CD4-positive, alpha-beta T cell treated with Interleukin-1 beta for 1 hour (primary cell): ENCODE data around the gene PPP1CA.
A peak's percentile ranks its signal among the peaks of the same experiment; 100 is the strongest.

Source experiments
- DNase-seq, 2 donors: peaks; one replicate each; pipeline ENCODE4 v3.0.0-alpha.2; 2020 to 2022

Gene PPP1CA

DNA sequence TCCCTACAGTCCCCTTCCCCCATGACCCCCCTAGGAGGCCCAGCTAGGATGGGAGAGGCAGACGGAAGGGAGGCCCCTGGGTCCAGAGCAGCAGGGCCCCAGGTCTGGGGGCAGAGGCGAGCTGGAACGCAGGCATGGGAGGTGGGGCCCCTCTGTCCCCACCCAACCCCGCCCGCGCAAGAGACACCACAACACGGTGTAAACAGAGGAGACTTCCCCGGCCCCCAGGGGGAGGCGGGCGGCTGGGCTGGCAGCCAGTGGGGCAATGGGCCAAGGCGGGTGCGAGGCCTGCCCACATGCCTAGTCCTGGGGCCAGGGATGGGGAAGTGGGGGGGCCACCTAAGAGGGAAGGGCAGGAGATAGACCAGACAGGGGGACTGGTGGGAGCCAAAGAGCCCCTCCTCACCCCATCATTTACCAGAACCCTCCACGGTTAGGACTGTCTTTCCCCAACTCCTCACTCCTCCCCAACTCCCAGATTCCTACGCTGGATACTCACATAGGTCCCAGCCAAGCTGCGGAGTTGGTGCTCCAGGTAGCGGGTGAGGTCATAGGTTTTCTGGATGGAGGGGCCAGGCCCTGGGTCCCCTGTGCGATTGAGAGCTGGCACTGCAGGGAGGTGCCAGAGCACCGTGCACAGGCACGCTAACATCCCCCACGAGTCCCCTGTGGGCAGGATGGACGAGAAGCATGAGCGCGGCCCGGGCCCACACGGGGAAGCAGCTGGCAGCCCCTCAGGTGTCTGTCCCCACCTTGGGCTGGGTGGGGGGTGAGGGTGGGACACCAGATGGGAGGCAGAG, 34.5 kb downstream of the PPP1CA start:
- DNase-seq: no peak

GRCh38 chr11:67366546-67366945, 35.1 kb downstream of the PPP1CA start:
- DNase-seq: no peak

DNA sequence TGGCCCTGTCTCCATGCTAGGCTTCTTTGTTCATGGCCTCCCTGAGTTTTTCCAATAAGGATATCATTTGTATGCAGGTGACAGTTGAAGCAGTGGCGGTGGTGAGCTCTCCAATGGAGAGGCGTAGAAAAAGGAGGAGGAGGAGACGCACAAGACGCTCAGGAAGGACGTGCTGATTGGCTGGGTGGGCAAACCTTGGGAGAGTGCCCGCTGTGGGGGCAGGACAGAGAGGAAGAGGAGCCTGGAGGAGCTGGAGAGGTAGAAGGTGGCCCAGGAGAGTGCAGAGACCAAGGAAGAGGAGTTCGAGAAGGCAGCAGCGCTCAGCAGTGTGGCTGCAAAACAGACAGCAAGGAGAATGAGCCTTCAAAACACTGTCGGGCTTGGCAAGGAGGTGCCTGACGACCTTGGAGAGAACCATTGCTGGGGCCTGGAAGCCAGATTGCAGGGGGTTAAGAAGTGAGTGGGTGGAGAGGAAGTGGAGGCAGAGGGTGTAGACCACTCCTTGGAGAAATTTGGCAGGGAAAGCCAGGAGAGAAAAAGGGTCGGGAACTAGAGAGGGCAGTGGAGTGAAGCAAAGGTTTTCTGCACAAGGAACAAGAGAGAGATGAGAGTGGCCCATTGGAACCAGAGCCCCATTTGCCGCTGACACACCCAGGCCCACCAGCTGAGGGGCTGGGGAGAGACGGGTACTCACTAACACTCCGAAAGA, 35.8 kb downstream of the PPP1CA start:
- DNase-seq: no peak

DNA sequence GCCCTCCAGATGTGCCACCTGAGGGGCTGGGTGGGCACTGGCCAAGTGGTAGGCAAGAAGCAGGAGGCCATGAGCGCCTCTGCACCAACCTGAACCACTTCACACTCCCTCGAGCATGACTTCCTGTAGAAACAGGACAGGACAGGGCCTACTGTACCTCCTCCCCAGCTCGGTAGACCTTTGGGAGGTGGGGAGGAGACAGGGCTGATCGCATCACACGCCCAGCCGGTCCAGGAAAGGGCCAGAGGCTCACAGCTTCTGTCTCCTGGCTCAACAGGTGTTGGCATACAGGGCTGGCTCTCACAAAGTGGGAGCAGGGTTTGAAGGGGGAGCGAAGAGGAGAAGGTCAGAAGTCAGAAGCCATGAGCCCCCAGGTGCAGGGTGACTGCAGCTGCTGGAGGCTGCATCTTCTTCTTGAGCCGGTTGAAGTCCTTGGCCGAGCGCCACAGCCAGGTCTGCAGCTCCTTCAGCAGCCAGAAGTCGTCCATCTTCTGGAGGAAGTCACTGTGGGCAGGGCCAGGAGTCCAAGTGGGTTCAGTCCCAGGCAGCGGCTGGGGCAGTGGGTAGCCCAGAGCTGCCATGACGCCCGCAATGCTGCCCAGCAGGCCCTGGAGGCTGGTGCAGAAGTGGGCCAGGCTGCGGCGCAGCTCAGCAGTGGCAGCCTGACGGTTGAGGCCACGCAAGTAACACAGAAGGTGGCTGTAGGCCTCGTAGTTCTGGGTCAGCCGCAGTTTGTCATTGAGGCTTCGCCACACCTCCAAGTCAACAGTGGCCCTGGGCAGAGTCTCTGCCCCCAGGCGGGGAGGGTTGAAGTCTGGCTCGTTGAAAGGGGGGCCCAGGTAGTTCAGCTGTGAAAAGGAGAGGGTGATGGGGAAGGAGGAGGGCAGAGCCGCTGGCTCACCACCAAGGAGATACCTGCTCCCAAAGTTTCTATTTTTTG, 36.6 kb downstream of the PPP1CA start:
- no peak for DNase-seq

DNA sequence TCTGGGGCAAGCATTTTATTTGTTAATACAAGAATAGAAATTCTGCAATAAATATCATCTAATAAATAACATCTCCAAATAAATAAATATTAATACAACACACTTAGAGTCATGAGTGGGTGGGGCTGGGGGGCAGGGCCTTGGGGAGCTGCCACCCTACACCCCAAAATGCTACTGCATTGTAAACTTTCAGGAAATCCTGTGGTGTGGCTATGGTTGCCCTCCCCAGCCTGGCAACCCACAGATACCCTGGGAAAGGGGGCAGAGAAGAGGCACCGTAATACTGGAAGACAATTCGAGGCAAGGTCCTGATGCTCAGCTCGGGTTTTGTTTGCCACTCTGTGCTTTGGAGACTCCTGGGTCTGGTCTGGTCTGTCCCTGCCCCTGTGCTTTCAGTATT, 37.5 kb downstream of the PPP1CA start:
- no peak for DNase-seq

GRCh38 chr11:67357831-67358670, 43.6 kb downstream of the PPP1CA start:
- no peak for DNase-seq

DNA sequence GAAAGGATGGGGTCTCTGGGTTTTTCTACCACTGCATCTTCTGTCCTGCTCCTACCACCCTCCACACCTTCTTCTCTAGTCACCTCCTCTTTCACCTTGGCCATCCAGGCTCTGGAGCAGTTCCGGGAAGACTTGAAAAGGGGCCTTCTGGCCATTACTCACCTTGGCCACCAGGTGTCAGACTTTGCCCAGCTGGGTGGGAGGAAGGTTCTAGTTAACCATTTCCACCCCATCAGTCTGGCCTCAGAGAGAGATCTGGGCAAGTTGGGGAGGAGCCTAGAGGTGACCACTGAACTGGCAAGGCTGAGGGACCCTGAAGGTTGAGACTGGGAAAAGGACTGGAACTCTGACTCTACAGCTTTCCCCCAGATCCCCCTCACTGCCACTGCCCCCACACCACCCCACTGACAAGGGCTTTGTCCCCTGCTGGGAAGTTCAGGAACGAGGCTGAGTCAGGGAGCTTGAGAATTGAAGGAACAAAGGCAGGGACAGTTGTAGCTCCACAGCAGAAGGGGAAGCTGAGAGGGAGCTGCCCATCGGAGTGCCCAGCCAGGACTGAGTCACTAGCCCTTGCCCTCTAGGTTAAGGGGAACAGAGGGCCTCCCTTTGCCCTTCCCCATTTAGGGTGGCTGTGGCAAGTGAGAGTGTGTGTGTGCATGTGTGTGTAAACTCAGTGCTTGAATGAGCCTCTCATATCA, 44.6 kb downstream of the PPP1CA start:
- DNase-seq: peak; percentile 80

DNA sequence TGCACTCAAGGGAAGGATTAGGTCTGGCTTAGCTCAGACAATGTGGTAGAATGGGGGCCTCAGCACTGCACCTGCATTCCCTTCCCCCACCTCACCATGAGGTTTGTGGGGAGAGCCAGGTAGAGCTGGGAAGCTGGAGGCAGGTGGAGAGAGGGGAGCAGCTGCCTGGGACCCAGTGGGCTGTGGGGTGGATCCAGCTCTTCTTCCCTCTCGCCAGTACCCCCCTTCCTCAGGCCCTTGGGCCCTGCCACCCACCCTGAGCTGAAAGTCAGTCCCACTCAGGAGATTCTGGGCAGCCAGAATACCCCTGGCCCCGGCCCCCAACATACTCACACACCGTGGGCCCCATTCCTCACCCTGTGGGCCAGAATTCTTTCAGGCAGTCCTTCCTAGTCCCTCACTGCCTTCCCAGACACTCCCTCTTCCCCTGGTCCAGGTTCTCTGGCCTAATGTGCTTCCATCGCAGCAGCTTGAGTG, 45.2 kb downstream of the PPP1CA start:
- no peak for DNase-seq

DNA sequence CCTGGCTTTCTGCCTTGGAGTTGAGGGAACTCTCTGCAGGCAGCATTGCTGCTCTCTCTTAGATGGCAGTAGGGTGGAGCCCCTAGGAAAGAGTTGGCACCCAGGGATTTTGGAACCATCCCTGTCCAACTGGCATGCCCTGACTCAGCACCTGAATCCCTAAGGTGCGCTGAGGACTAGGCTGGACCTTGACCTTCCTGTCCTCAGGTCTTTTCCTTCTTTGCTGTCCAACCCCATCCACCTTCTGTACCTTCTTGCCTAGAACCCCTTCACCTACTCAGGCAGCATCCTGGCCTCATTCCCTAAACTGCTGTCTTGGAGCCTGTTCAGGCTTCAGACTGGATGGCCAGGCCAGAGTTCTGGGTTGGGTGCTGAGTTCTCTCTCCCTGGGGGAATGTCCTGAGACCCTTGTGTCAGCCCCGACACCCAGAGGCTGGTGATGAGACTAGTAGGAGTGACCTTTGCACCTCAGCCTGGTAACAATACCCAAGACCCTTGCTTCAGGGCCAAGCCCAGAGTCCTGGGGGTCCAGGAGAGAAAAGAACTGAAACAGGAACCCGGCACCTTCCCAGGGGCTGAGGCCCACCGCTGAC, 45.8 kb downstream of the PPP1CA start:
- no peak for DNase-seq

- no peak for DNase-seq
Measured at GRCh38 chr11:67355023-67355793, 46.5 kb downstream of the PPP1CA start.

GRCh38 chr11:67354075-67355022, 47.3 kb downstream of the PPP1CA start:
- DNase-seq: peak in 1 of 2 donors; percentile 44

DNA sequence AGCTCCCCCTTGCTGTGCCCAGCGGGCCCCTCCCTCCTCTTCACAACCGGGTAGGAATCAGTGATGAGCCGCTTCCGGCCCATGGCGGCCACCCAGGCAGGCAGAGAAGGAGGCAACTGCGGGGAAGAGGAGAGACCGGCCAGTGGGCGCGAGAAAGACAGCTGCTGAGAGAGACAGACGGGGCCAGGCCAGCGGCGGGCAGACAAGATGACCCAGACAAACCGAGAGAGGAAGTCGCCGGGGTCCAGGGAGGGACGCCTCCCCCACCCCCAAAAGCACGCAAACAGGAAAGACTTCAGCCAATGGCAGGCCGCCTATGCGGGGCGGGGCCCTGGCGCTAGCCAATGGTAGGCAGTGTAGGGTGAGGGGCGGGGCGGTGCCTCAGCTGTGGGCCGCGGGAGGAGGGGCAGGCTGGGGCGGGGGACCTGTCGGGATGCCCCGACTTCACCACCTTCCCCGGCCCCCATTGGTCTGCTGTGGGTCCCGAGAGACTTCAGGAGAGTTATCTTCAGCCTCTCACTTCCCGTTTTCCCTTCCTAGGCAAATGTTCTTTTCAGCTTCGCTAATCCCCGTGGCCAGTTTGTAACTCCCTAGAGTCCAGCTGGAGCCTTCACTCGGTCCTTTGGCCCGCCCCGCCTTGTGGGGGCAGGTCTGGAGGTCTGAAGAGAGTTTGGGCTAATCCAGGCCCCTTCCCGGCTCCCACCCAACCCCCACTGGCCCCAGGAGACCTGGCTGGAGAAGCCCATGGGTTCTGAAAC, 48.2 kb downstream of the PPP1CA start, which contains the start of gene POLD4:
POLD4 (minus strand) TSS at position 230 of the 758 bp plus-strand sequence; CDS start at position 83, 147 bp downstream.
- DNase-seq: peak; percentile 97

DNA sequence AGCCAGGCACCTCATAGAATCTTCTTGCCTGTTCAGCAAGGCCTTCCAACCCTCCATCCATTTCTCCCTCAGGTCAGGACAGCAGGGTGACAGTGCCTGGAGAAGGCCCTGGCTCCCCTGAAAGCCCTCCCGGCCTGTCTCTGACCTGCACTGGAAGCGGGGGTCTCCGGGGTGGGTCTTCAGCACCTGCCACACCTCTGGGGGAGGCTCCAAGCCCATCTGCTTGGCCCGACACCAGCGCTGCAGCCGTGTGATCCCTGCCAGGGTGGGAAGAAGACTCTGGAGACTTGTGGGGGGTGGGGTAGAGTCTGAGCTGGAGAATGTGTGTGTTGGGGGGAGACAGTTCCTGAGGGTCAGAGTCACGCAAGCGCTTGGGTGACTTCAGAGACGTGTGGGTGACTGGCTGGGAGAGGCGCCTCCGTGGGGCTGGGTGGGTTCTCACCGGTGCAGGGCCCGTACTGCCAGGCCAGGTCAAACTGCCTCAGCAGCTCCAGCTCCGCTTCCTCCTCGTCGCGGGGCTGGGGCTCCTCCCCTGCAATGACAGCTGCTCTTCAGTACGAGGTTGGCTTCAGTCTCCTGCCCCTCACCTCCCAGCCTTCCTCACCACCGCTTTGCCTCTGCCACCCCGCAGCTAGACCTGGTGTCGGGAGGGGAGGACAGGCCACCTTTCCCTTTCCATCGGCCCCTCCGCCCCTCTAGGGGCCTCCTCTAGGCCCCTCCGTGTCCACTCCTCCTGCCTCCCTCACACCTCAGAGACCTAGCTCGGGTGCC, 48.9 kb downstream of the PPP1CA start:
- DNase-seq: peak in 1 of 2 donors; percentile 76

GRCh38 chr11:67351275-67352005, 50.2 kb downstream of the PPP1CA start:
- peak; percentile 72 to 76 for DNase-seq

GRCh38 chr11:67349928-67350465, 51.7 kb downstream of the PPP1CA start:
- no peak for DNase-seq

GRCh38 chr11:67349457-67349856, 52.2 kb downstream of the PPP1CA start:
- DNase-seq: no peak
